Sciatic nerve (tissue), 2 donors: ENCODE results near the gene ENDOG. TPM values are rescaled to one million over a fixed set of nuclear protein-coding genes. Genes with fewer than 3 reads are reported as not detected.
"Not testable (repeated sequence)": the region's sequence is repeated elsewhere in the genome, so short reads cannot be mapped to it uniquely, and the experiment has no call there.

ENCODE experiments used
- ATAC-seq: fragments of 200-7000 bp; cut with Tn5 transposase; one replicate; pipeline ENCODE4 v1.9.1; 2020; ENCODE audit warnings: mild to moderate bottlenecking, moderate library complexity
- DNase-seq: peaks from one replicate; pipeline ENCODE4 v3.0.0-alpha.2; 2020; ENCODE audit warnings: low spot score
- intact Hi-C: fragments of 100-400 bp; cut with DNase I; formaldehyde crosslinking; loops from one replicate; pipeline ENCODE4 v1.14.2; 2022
- total RNA-seq: library from RNA; stranded (reverse); fragmentation: NEBNext Ultra II Directional; extraction: Animal tissue kit (Norgen Biotek cat#: 25700); gene quantifications from one replicate; pipeline ENCODE4 v1.2.1, GENCODE V29; 2021
- donor health status: DM: no; HTN: no; CAD: no.
- donor health status: DM: no; HTN: no; CAD: no.

Gene ENDOG
- total RNA-seq, 1 donor from 2014 or later, result 14.1 TPM

- DNase-seq, ATAC-seq, intact Hi-C loops: not testable (repeated sequence)
These were observed 33.7 kb downstream of the ENDOG start for GRCh38 chr9:128851779-128852600.

- intact Hi-C loops, result not testable (repeated sequence)
These were observed 34.3 kb downstream of the ENDOG start for GRCh38 chr9:128852646-128853045.

GRCh38 chr9:128854454-128854853 lies 36.2 kb downstream of the ENDOG start:
- intact Hi-C loops, DNase-seq, ATAC-seq: not testable (repeated sequence)

More at GRCh38 chr9:128852646-128853045, 34.3 kb downstream of the ENDOG start:
- DNase-seq, ATAC-seq: not testable (repeated sequence)

GRCh38 chr9:128858476-128858875 lies 40.2 kb downstream of the ENDOG start:
- ATAC-seq, intact Hi-C loops, DNase-seq: not testable (repeated sequence)

GRCh38 chr9:128860937-128861336 lies 42.6 kb downstream of the ENDOG start:
- no peak for DNase-seq
- intact Hi-C loops, result loop anchor here (5.0 kb wide), 1 partner anchor 66 kb away; no protein-coding TSS in a partner anchor
- ATAC-seq, result no peak

GRCh38 chr9:128861501-128861900 lies 43.2 kb downstream of the ENDOG start:
- intact Hi-C loops, result loop anchor here (5.0 kb wide), 1 partner anchor 66 kb away; no protein-coding TSS in a partner anchor
- no peak for ATAC-seq
- DNase-seq, result no peak

- intact Hi-C loops, result loop anchor here (5.0 kb wide), 1 partner anchor 65 kb away; no protein-coding TSS in a partner anchor
These were observed 44.1 kb downstream of the ENDOG start for GRCh38 chr9:128862401-128862851.

GRCh38 chr9:128863647-128864046 lies 45.3 kb downstream of the ENDOG start:
- intact Hi-C loops, result loop anchor here (5.0 kb wide), 1 partner anchor 64 kb away; no protein-coding TSS in a partner anchor
- ATAC-seq (peak; percentile 79), DNase-seq (peak; percentile 87)

More at GRCh38 chr9:128862401-128862851, 44.1 kb downstream of the ENDOG start:
- ATAC-seq (no peak), DNase-seq (no peak)

- no peak for ATAC-seq
- intact Hi-C loops, result no loop called here
- DNase-seq, result no peak
These were observed 52.0 kb downstream of the ENDOG start for GRCh38 chr9:128870128-128870940.

- DNase-seq, ATAC-seq, intact Hi-C loops: not testable (repeated sequence)
These were observed 52.6 kb downstream of the ENDOG start for GRCh38 chr9:128870941-128871265.

Other genes starting within 250 kb of the ENDOG start
- gene DYNC2I2, start 161.7 kb upstream of the ENDOG start, total RNA-seq, result 28.4 TPM
- gene SET, start 129.3 kb upstream of the ENDOG start, total RNA-seq, result 222 TPM
- 9.9 TPM for gene PKN3, start 116.0 kb upstream of the ENDOG start, total RNA-seq
- 7.4 TPM for gene ZDHHC12, start 94.4 kb upstream of the ENDOG start, total RNA-seq
- 40.6 TPM for gene ZER1, start 46.6 kb upstream of the ENDOG start, total RNA-seq
- 23.2 TPM for gene TBC1D13, start 31.2 kb upstream of the ENDOG start, total RNA-seq
- 32.7 TPM for gene SPOUT1, start 11.3 kb downstream of the ENDOG start, total RNA-seq
- 12.8 TPM for gene KYAT1, start 63.5 kb downstream of the ENDOG start, total RNA-seq
- gene LRRC8A, start 63.6 kb downstream of the ENDOG start, total RNA-seq, result 67.2 TPM
- 38.7 TPM for gene PHYHD1, start 102.5 kb downstream of the ENDOG start, total RNA-seq
- 9.6 TPM for gene DOLK, start 129.1 kb downstream of the ENDOG start, total RNA-seq
- 46.4 TPM for gene NUP188, start 129.2 kb downstream of the ENDOG start, total RNA-seq
- 158 TPM for gene SH3GLB2, start 209.8 kb downstream of the ENDOG start, total RNA-seq
- gene MIGA2, start 218.1 kb downstream of the ENDOG start, total RNA-seq, result 25.5 TPM